Measurements from ENCODE around the gene MYLK2. TPM values are rescaled to one million over a fixed set of nuclear protein-coding genes. Genes with fewer than 3 reads are reported as not detected.

The MYLK2 gene
- total and polyA plus RNA-seq, 2 of the 4 experiments (the other 2 are of a cell fraction), result 0.18 to 0.27 TPM

GRCh38 chr20:31831771-31832306 is 12.7 kb downstream of the MYLK2 start:
- POLR2A ChIA-PET (ENCODE audit: unreplicated experiment), result no interaction called here
- no peak overlapping the region for H4K5ac ChIP-seq (ENCODE audit: low read depth, low read length)
- no peak overlapping the region for H2AFZ ChIP-seq (replicated peaks; ENCODE audit: low read length, poor library complexity)
- H4K20me1 ChIP-seq (ENCODE audit: insufficient read depth, low read length), result peaks cover 18% of the 10 kb centered on the region
- H3K23ac ChIP-seq (ENCODE audit: low read depth, low read length), result no peak overlapping the region
- no peaks in the 10 kb centered on the region for H3K9me3 ChIP-seq (ENCODE audit: control insufficient read depth, insufficient read depth, low read length)
- no peak overlapping the region for H2BK5ac ChIP-seq (ENCODE audit: low read depth, low read length, poor library complexity, severe bottlenecking)
- no peak overlapping the region for H4K91ac ChIP-seq (ENCODE audit: insufficient read depth, low read depth, low read length)
- H2AK5ac ChIP-seq (ENCODE audit: low read depth, low read length), result no peak overlapping the region
- peaks cover 8% of the 10 kb centered on the region for H3K4me1 ChIP-seq (ENCODE audit: control insufficient read depth, insufficient read depth, low read length)
- dilution Hi-C loops (cut with HindIII; ENCODE audit: low sequenced_read_pairs, unreplicated experiment) (no loop called here), in situ Hi-C loops (cut with MboI; ENCODE audit: low sequenced_read_pairs) (loop anchor here (25.0 kb wide), 2 partner anchors 655 to 830 kb away; partner anchors contain the start of gene C20orf203), intact Hi-C loops (cut with micrococcal nuclease) (no loop called here)
- WGBS, 2 experiments (ENCODE audit: extremely low coverage in 2 of 2, insufficient read length in 1 of 2), result 96% methylated on average over 4 of the region's 17 CpGs; no CpG with 5 or more reads in 1 of the 2 experiments
- CTCF ChIA-PET, result no interaction called here
- H3K56ac ChIP-seq (ENCODE audit: extremely low read depth, insufficient read depth, low read length), result no peak overlapping the region
- H3K18ac ChIP-seq (ENCODE audit: low read depth, low read length), result no peak overlapping the region
- no peak overlapping the region for H3K4ac ChIP-seq (ENCODE audit: low read depth, low read length)
- H2BK20ac ChIP-seq (ENCODE audit: low read depth, low read length), result no peak overlapping the region
- peaks cover 15% of the 10 kb centered on the region for H3K9me1 ChIP-seq (ENCODE audit: insufficient read depth, low read length)
- H3K4me2 ChIP-seq (ENCODE audit: low read depth, low read length), result no peak overlapping the region
- no peak for DNase-seq
- H3K4me3 ChIP-seq (ENCODE audit: insufficient read depth, low read depth, low read length), result no peak overlapping the region
- peak overlapping the region; percentile 16 for H2AK9ac ChIP-seq (replicated peaks; ENCODE audit: low read depth, low read length, poor library complexity)
- H3K36me3 ChIP-seq (ENCODE audit: control insufficient read depth, insufficient read depth, low read length), result no peaks in the 10 kb centered on the region
- peaks cover 8% of the 10 kb centered on the region for H3K27me3 ChIP-seq (ENCODE audit: control insufficient read depth, insufficient read depth, low read length)
- no peak overlapping the region for H3K9ac ChIP-seq (ENCODE audit: low read depth, low read length)
- no peak for ATAC-seq (ENCODE audit: low read depth)
- no peak overlapping the region for H3K14ac ChIP-seq (replicated peaks; ENCODE audit: low read depth, low read length)
- H3K79me1 ChIP-seq (ENCODE audit: low read depth in 1 of 2, low read length in 2 of 2), result 0 out of 4 replicates have a peak, but pooled peaks cover 0 to 1% of the 10 kb centered on the region in 2 experiments
- H2BK120ac ChIP-seq (ENCODE audit: low read depth, low read length), result no peak overlapping the region
- no peak overlapping the region for H2BK15ac ChIP-seq (ENCODE audit: low read depth, low read length)
- no TSS peak for BruUV-seq (replicated peaks)
- TF ChIP-seq ELK1 (IDR thresholded peaks at IDR 0.05; ENCODE audit: borderline replicate concordance, low read depth, low read length) (no peak), MXI1 (IDR thresholded peaks at IDR 0.05; ENCODE audit: borderline replicate concordance, low read depth, low read length) (no peak), RCOR1 (IDR thresholded peaks at IDR 0.05; ENCODE audit: insufficient replicate concordance, low read length) (no peak), CTCF (conservative IDR thresholded peaks at IDR 0.05; ENCODE audit: low read depth, low read length) (no peak), BHLHE40 (IDR thresholded peaks at IDR 0.05; ENCODE audit: low read depth, low read length) (no peak), SMC3 (IDR thresholded peaks at IDR 0.05; ENCODE audit: low read depth, low read length) (no peak), RAD21 (IDR thresholded peaks at IDR 0.05; ENCODE audit: low read length) (no peak), MAFK (IDR thresholded peaks at IDR 0.05; ENCODE audit: low read depth, low read length) (no peak)
- H3K27ac ChIP-seq (ENCODE audit: insufficient read depth, low read length), result no peak overlapping the region
- no peak overlapping the region for H4K8ac ChIP-seq (ENCODE audit: low read depth in 2 of 2, low read length in 2 of 2)

All from IMR-90 (cell line).